GM18502 (cell line): Measurements from ENCODE around the gene MIGA2.
A peak's percentile ranks its signal among the peaks of the same experiment; 100 is the strongest.

Experiments used
- ATAC-seq: cut with Tn5 transposase; IDR thresholded peaks from one replicate; pipeline ENCODE4 v1.9.1; 2021; ENCODE audit warnings: mild to moderate bottlenecking; ENCODE audit not compliant: unreplicated experiment, poor library complexity

MIGA2 gene

GRCh38 chr9:129069862-129070641 lies 33.6 kb downstream of the MIGA2 start:
- no peak for ATAC-seq

GRCh38 chr9:129070696-129071525 lies 34.5 kb downstream of the MIGA2 start:
- ATAC-seq = no peak

- ATAC-seq = no peak
Measured at GRCh38 chr9:129071526-129072126, 35.2 kb downstream of the MIGA2 start.

- ATAC-seq = no peak
Measured at GRCh38 chr9:129072171-129072570, 35.7 kb downstream of the MIGA2 start.

GRCh38 chr9:129073404-129073803 lies 37.0 kb downstream of the MIGA2 start:
- ATAC-seq = no peak

- no peak for ATAC-seq
Measured at GRCh38 chr9:129074106-129074505, 37.7 kb downstream of the MIGA2 start.

GRCh38 chr9:129075996-129076639 lies 39.7 kb downstream of the MIGA2 start:
- no peak for ATAC-seq

- no peak for ATAC-seq
Measured at GRCh38 chr9:129076640-129077037, 40.2 kb downstream of the MIGA2 start.

GRCh38 chr9:129077236-129077635 lies 40.8 kb downstream of the MIGA2 start:
- no peak for ATAC-seq

- no peak for ATAC-seq
Measured at GRCh38 chr9:129078691-129079503, 42.5 kb downstream of the MIGA2 start.

GRCh38 chr9:129079829-129080228 lies 43.4 kb downstream of the MIGA2 start:
- ATAC-seq = no peak

- no peak for ATAC-seq
Measured at GRCh38 chr9:129080298-129080600, 43.8 kb downstream of the MIGA2 start.

GRCh38 chr9:129080601-129081387 lies 44.4 kb downstream of the MIGA2 start, which contains the start of gene DOLPP1:
Gene DOLPP1 (plus strand): TSS chr9:129081111. CDS start chr9:129081132, 21 bp downstream.
- ATAC-seq = peak; percentile 91

GRCh38 chr9:129081388-129081904 lies 45.0 kb downstream of the MIGA2 start:
- no peak for ATAC-seq

- no peak for ATAC-seq
Measured at GRCh38 chr9:129084087-129084486, 47.7 kb downstream of the MIGA2 start.

GRCh38 chr9:129089246-129089645 lies 52.8 kb downstream of the MIGA2 start:
- no peak for ATAC-seq

- ATAC-seq = no peak
Measured at GRCh38 chr9:129093602-129094386, 57.4 kb downstream of the MIGA2 start.
